Measurements from ENCODE around the gene FTCD. TPM values are rescaled to one million over a fixed set of nuclear protein-coding genes. Genes with fewer than 3 reads are reported as not detected.

FTCD gene
- total and polyA plus RNA-seq, 2 of the 8 experiments (the other 6 are each of a cell fraction or from before 2014, with no cell fraction given) = 3.3 to 4.9 TPM

GRCh38 chr21:46120301-46121285 lies 34.8 kb downstream of the FTCD start:
- ChIA-PET POLR2A (ENCODE audit: partially characterized antibody) (interaction anchor here (1.2 kb wide), 1 partner anchor 138 kb away, joined by 3 read pairs; no protein-coding TSS in a partner anchor), CTCF (ENCODE audit: partially characterized antibody) (no interaction called here)
- WGBS, 2 experiments (ENCODE audit: extremely low coverage in 1 of 2, insufficient coverage in 1 of 2, insufficient read length in 1 of 2, insufficient replicate concordance in 2 of 2, low coverage in 1 of 2, low lambda C conversion rate in 2 of 2, missing lambda C conversion rate in 1 of 2) = 92% methylated on average over 11 of the region's 26 CpGs; no CpG with 5 or more reads in 1 of the 2 experiments
- Histone ChIP-seq H3K79me1 (ENCODE audit: low read depth, low read length) (no peaks in the 10 kb centered on the region), H4K5ac (ENCODE audit: insufficient read length, low read depth, low read length) (no peak overlapping the region), H2AK5ac (ENCODE audit: low read depth, low read length) (no peak overlapping the region), H3K27me3 (replicated peaks in 1 of 4; ENCODE audit: control insufficient read depth in 3 of 4, extremely low read depth in 1 of 4, insufficient read depth in 3 of 4, low read length in 3 of 4) (no peaks in the 10 kb centered on the region), H4K20me1 (replicated peaks in 1 of 2; ENCODE audit: control insufficient read depth in 1 of 2, insufficient read depth in 2 of 2, low read length in 2 of 2) (peaks cover 0 to 9% of the 10 kb centered on the region in 2 experiments), H2BK12ac (ENCODE audit: low read depth, low read length) (no peak overlapping the region), H3K79me2 (ENCODE audit: control insufficient read depth in 1 of 2, insufficient read depth in 2 of 2, low read length in 2 of 2) (no peaks in the 10 kb centered on the region), H2BK5ac (ENCODE audit: low read depth, low read length) (no peak overlapping the region), H3K23me2 (ENCODE audit: low read depth, low read length) (peaks cover 7% of the 10 kb centered on the region; the same call in 1 of the 2 replicates), H4K91ac (replicated peaks; ENCODE audit: insufficient read length, low read length) (no peak overlapping the region), H3K56ac (replicated peaks; ENCODE audit: insufficient read length, low read depth, low read length) (no peak overlapping the region), H3K23ac (ENCODE audit: insufficient read length) (no peak overlapping the region), H3K18ac (ENCODE audit: extremely low read depth, low read length) (no peak overlapping the region), H3K27ac (ENCODE audit: low read depth, low read length) (no peak overlapping the region), H2BK120ac (replicated peaks; ENCODE audit: low read depth, low read length) (no peak overlapping the region), H3K14ac (ENCODE audit: insufficient read length) (no peak overlapping the region), H3K9me3 (ENCODE audit: insufficient read depth in 2 of 2, low read depth in 1 of 2, low read length in 1 of 2) (no peaks in the 10 kb centered on the region), H2BK20ac (ENCODE audit: low read length) (no peak overlapping the region), H3K4me2 (ENCODE audit: insufficient read depth in 1 of 2, low read depth in 2 of 2, low read length in 2 of 2) (no peak overlapping the region), H3K9ac (replicated peaks in 1 of 4; ENCODE audit: extremely low read depth in 1 of 4, low read depth in 3 of 4, low read length in 3 of 4) (no peak overlapping the region), H3K4me1 (replicated peaks in 1 of 4; ENCODE audit: control insufficient read depth in 3 of 4, insufficient read depth in 4 of 4, low read length in 3 of 4) (no peaks in the 10 kb centered on the region), H2BK15ac (ENCODE audit: low read length) (no peak overlapping the region), H3K4ac (replicated peaks; ENCODE audit: insufficient read length, low read depth, low read length) (no peak overlapping the region), H2AFZ (ENCODE audit: low read length) (no peak overlapping the region), H3K36me3 (ENCODE audit: control insufficient read depth in 2 of 4, insufficient read depth in 4 of 4, low read length in 3 of 4) (peaks cover 0 to 17% (median 0%) of the 10 kb centered on the region in 4 experiments; a peak in 2 of 8 replicates), H4K8ac (ENCODE audit: extremely low read depth, insufficient read depth, low read length) (no peak overlapping the region), H3K4me3 (ENCODE audit: extremely low read depth in 1 of 4, insufficient read depth in 2 of 4, low read depth in 3 of 4, low read length in 4 of 4) (no peak overlapping the region)
- FAIRE-seq (no peak), DNase-seq (ENCODE audit: low read depth in 1 of 2, low spot score in 2 of 2) (no peak)
- TF ChIP-seq TCF12 (IDR thresholded peaks at IDR 0.05; ENCODE audit: low read depth, low read length) = no peak
- no peak for TF ChIP-seq KDM4A (IDR thresholded peaks at IDR 0.05; ENCODE audit: low read depth, low read length, severe bottlenecking)
- no peak for TF ChIP-seq ZNF274 (IDR thresholded peaks at IDR 0.05; ENCODE audit: borderline replicate concordance, extremely low read depth, low read length)

Measured in H1 (cell line).